Uterus (tissue), 2 donors: Measurements from ENCODE around the gene DDX17.

ENCODE experiments used
- CTCF ChIP-seq, 4 experiments: fragments of 200-600 bp in 2 of 4; fragments of 450-650 bp in 2 of 4; sonication (generic) in 2 of 4; IDR thresholded peaks; one replicate each; pipeline ENCODE4 v1.5.1; 2016 to 2019; ENCODE audit warnings: antibody characterized with exemption in 4 of 4, mild to moderate bottlenecking in 2 of 4, moderate library complexity in 1 of 4
- POLR2A ChIP-seq, 2 donors: fragments of 450-650 bp; IDR thresholded peaks; one replicate each; pipeline ENCODE4 v1.6.1; 2016; ENCODE audit warnings: antibody characterized with exemption in 2 of 2, mild to moderate bottlenecking in 1 of 2, moderate library complexity in 1 of 2

GRCh38 chr22:38455076-38455529, 51.0 kb downstream of the DDX17 start, which contains the start of gene KCNJ4:
- TF ChIP-seq CTCF (IDR thresholded peaks at IDR 0.05) = no peak
- no peak for TF ChIP-seq POLR2A (IDR thresholded peaks at IDR 0.05)
